ENCODE data around the gene CFAP45.
A peak's percentile ranks its signal among the peaks of the same experiment; 100 is the strongest.

The CFAP45 gene

GRCh38 chr1:159864262-159864661, 35.7 kb downstream of the CFAP45 start:
- Histone ChIP-seq H3K4me3 (no peak overlapping the region), H3K27ac (peak overlapping the region in 1 of 21 experiments; percentile 6)

DNA sequence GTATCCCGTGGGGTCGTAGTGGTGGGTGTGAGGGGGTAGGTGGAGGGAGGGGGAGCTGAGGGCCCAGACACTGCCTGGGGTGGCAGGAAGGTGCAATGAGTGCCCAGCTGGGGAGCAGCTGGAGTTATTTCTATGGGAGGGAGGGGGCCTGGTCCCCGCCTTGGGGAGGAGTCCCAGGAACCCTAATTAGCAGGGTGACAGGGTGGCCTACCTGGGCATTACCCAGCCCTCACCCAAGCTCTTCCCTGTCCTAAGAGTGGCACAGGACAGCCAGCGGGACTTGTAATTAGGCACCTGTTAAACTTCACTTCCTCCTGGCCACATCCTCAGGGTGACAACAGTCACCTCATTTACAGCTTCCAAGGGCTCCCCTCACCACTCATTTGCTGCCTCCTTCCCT, 37.4 kb downstream of the CFAP45 start, which contains the start of gene VSIG8:
TSS of gene VSIG8 (minus strand) at position 101 of the 400 bp plus-strand sequence. CDS start 136 bp downstream, outside the sequence.
- Histone ChIP-seq H3K4me3 (no peak within 1 kb of the TSS), H3K27ac (peak within 1 kb of the TSS in 5 of 21 experiments; percentile 48 to 85 (median 74))

DNA sequence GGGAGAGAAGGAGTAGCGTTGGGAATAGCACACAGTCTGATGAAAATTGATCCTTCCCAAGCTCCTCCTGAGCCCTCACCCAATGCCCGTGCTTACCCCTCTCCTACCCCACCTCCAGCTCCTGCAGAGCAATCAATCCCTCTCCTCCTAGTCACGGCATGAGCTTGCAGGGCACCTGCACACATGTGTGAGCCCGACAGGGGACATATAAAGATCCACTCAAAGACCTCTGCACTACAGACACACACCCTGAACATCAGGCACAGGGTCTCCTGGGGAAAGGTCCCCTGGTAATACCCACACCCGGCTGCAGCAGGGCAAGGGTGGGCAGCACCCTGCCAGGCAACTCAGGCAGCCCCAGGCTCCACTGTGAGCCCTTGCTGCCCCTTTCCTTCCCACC, 37.9 kb downstream of the CFAP45 start:
- Histone ChIP-seq H3K4me3 (no peak overlapping the region), H3K27ac (peak overlapping the region in 1 of 21 experiments; percentile 74)

- Histone ChIP-seq H3K27ac (peak overlapping the region in 9 of 21 experiments; percentile 23 to 86 (median 69)), H3K4me3 (peak overlapping the region in 1 of 7 experiments; percentile 7)
Observed at GRCh38 chr1:159861218-159861617, 38.7 kb downstream of the CFAP45 start.

DNA sequence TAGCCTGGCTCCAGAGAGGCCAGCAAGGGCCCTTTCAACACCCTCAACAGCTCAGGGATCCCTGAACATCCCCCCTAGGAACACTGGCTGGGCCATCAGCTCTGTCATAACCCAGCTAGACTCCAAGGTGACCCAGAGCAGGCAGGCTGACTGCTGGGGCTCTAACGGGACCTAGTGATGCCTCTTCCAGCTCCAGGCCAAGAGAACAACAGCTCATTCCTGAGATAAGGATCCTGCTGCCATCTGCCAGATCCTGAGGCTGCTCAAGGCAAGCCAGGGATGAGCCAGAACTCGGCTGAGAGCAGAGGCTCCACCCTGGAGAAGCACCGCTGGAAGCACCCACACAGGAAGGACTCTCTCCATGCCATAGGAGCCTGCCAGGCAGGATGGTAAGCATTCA, 39.5 kb downstream of the CFAP45 start:
- Histone ChIP-seq H3K4me3 (peak overlapping the region in 1 of 7 experiments; percentile 7), H3K27ac (peak overlapping the region in 10 of 21 experiments; percentile 38 to 86 (median 72))

- Histone ChIP-seq H3K4me3 (no peak overlapping the region), H3K27ac (peak overlapping the region in 16 of 21 experiments; percentile 24 to 86 (median 59))
Observed at GRCh38 chr1:159859767-159860322, 40.1 kb downstream of the CFAP45 start.

DNA sequence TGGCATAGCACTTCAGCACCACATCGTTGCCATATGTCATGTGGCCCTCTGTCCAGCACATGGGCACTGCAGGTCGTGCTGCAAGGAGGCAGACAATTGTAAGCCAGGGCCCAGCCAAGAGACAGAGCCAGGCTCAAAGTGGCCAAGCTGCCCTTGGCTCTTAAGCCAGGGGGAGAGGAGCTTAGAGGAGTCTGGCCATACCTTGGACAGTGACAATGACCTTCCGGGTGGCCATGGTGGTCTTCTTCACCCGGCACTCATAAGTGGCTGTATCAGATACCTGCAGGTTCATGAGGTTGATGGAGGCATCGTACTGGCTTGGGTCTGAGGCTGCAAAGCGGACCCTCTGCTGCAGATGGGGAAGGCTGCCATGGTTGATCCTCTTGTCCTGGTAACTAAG, 42.1 kb downstream of the CFAP45 start:
- H3K27ac ChIP-seq = peak overlapping the region in 1 of 21 experiments; percentile 10

DNA sequence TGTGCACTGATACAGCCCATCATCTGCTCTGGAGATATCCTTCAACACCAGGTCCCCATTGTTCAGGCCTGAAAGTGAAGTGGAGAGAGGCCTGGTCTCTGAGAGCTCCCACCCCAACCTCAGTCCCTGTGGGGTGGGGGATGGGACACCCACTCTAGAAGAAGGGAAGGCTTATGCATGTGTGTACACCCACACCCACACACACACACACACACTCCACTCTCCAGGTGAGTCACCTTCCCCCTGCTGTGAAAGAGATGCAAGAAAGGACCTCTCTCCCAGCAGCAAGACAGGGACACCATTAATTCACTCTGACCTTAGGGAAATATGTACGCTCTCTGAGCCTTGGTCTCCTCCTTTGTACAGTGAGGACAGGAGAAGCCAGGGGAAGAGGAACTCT, 43.4 kb downstream of the CFAP45 start:
- H3K27ac ChIP-seq = peak overlapping the region in 1 of 21 experiments; percentile 63
- H3K4me3 ChIP-seq = no peak overlapping the region

More for the DNA sequence above, 42.1 kb downstream of the CFAP45 start:
- no peak overlapping the region for H3K4me3 ChIP-seq

GRCh38 chr1:159855709-159856108, 44.3 kb downstream of the CFAP45 start:
- peak overlapping the region in 2 of 7 experiments; percentile 48 to 57 for H3K4me3 ChIP-seq
- H3K27ac ChIP-seq = peak overlapping the region in 7 of 21 experiments; percentile 12 to 96 (median 95)

- H3K27ac ChIP-seq = peak overlapping the region; percentile 66 to 97 (median 93)
- H3K4me3 ChIP-seq = peak overlapping the region; percentile 48 to 64 (median 58)
Observed at GRCh38 chr1:159854693-159855192, 45.2 kb downstream of the CFAP45 start.

DNA sequence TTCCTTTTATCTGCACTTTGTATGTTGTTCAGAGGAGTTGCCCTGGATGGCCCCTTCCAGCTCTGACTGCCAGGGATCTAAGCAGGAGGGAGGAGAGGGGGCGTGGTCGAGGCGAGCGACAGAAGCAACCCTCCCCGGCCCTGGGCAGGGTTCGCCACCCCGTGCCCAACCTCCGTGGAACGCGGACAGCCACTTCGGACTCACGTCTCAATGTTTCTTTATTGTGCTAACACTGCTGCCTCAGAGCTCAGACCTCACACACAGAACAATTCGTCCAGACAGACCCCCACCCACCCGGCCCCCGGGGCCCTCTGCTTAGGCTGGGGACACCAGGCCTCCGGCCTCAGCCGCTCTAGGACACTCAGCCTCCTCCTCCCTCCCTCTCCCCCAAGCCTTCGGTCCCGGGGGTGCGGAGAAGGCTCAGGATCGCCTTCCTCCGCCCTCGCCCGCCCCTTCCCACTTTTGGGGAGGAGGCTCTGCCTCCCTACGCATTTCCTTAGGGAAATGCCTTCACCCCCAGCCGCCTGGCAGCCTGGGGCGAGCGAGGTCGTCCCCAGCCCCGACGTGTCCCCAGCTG, 45.8 kb downstream of the CFAP45 start:
- peak overlapping the region; percentile 48 to 64 (median 58) for H3K4me3 ChIP-seq
- H3K27ac ChIP-seq = peak overlapping the region; percentile 66 to 97 (median 93)

DNA sequence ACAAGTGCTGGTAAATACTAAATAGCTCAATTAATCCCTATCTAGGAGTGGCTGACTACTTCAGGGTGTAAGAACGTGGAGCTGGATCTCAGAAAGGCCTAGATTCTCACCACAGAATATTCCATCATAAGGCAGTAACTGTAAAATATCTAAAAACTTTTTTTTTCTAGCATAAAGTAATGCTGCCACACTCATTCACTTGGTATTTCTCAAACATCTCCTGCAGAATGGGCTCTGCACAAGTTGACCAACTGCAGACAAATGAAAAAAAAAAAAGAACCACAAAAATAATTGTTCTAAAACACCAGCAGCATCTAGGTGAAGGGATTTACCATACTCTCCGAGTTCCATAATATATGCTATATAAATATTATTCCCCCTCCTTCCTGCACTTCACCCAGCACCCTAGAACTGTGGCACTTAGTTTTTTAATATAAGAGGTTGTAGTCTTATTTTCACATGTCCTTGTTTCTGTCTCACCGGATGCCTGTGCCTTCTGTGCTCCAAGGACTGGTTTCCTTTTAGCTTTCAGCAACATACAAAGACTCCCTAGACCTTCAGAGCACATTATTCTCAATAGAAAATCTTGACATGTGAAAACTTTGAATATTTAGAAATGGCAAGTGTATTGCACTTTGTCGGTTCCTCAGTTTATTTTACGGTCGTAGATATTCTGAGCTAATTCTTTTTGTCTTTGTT, 46.4 kb downstream of the CFAP45 start:
- H3K4me3 ChIP-seq = peak overlapping the region in 6 of 7 experiments; percentile 48 to 62 (median 58)
- peak overlapping the region in 18 of 21 experiments; percentile 77 to 97 (median 94) for H3K27ac ChIP-seq

GRCh38 chr1:159851407-159851806, 48.6 kb downstream of the CFAP45 start:
- Histone ChIP-seq H3K27ac (no peak overlapping the region), H3K4me3 (no peak overlapping the region)

DNA sequence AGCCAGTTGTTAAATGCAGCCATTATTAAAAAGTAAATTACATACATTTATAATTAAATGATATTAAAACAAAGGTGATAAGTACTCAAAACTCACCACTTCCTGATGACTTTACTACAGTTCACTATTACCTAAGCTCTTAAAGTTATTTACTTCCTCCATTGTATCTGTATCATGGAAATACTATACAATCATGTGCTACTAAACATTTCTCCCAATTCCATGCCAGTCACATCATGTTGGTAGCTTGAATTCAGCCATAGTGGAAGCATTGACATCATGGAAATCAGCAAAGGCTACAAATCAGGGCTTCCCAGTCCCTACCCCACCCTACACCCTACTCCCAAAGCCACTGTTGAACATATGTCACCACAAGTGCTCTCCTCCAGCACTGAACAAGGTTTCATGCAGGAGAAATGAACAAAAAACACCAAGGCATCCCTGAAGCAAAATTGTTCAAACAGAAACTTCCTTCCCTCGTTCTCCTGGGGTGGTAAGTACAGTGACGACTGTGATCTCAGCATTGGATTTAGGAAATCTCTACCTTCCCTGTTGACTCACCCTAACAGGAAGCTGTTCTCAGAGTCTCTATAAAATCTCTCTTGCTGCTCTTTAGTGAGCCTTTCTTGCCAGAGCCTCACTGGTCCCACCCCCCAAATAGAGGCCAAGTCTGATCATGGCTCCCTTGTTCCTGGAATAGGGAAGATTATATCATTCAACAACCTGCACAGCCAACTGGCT, 50.2 kb downstream of the CFAP45 start:
- peak overlapping the region in 7 of 21 experiments; percentile 10 to 65 (median 47) for H3K27ac ChIP-seq
- H3K4me3 ChIP-seq = no peak overlapping the region

DNA sequence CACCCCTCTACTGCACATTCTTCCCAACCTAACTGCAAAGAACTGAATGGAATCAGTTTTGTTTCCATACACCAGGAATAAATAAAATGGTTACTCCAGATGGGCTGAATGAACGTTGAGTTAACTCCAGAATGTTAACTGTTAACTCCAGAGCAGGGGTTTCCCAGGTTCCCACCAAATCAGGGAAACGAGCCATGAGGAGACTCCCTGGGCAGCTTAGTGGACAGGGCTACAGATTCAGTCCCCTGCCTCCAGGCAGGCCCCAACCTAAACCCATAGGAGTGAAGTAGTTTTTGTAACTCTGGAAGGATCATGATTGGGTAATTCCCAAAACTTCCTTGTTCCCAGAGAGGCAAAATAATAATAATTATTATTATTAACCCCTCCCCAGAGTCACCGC, 51.6 kb downstream of the CFAP45 start:
- peak overlapping the region in 3 of 21 experiments; percentile 0 to 47 (median 33) for H3K27ac ChIP-seq
- H3K4me3 ChIP-seq = no peak overlapping the region

- peak overlapping the region in 2 of 21 experiments; percentile 16 to 34 for H3K27ac ChIP-seq
Observed at GRCh38 chr1:159847231-159847630, 52.7 kb downstream of the CFAP45 start.

GRCh38 chr1:159845751-159846629, 54.0 kb downstream of the CFAP45 start:
- Histone ChIP-seq H3K4me3 (no peak overlapping the region), H3K27ac (peak overlapping the region in 4 of 21 experiments; percentile 11 to 38 (median 19))

More at GRCh38 chr1:159847231-159847630, 52.7 kb downstream of the CFAP45 start:
- no peak overlapping the region for H3K4me3 ChIP-seq

DNA sequence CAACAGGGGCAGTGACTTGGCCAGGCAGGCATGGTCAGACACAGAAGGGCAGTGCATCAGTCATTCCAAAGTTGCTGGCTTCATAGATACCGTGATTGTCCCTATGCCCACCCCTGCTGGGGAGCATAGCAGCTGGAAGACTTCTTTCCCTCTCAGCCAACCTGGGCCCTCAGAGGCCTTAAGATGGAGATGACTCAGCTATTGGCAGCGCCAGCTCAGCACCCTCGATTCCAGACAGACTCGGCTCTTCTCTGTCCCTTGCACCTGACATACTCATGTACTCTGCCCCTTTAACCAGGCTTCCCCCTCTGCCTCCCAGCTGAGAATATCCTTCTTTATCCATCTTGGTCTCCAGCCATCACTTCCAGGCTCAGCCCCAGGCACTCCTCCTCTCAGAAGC, 56.5 kb downstream of the CFAP45 start:
- H3K27ac ChIP-seq = no peak overlapping the region
- H3K4me3 ChIP-seq = no peak overlapping the region

- no peak overlapping the region for H3K4me3 ChIP-seq
- H3K27ac ChIP-seq = no peak overlapping the region
Observed at GRCh38 chr1:159841749-159842148, 58.2 kb downstream of the CFAP45 start.
